ENCODE measurements around the gene MCC.

GRCh38 chr5:113000466-113000865 lies 487.8 kb downstream of the MCC start:
- no peak for TF ChIP-seq POLR2A (IDR thresholded peaks at IDR 0.05)
- TF ChIP-seq CTCF (IDR thresholded peaks at IDR 0.05): no peak
